ENCODE measurements around the gene AJAP1. TPM values are rescaled to one million over a fixed set of nuclear protein-coding genes. Genes with fewer than 3 reads are reported as not detected.

Gene AJAP1
- total RNA-seq, 1 donor from 2014 or later, result 0.26 TPM

DNA sequence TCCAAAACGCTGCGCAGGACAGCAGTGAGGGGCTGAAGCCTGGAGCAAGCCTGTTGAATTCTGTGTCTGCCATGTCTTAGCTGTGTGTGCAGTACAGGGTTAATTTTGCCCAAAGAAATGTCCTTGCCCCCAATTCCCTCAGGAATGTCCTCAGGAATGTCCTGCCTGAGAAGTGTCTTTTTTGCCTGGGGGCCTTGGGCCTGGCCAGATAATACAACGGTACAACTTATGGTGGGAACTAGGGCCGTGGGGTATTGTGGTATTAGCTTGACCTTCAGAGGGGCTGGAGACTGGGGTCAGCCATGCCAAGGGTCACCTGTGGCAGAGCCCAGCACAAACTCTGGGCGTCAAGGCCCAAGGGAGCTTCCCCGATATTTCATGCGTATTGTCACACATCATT is 107.7 kb downstream of the AJAP1 start:
- no peak for FAIRE-seq
- Histone ChIP-seq H3K4me3 (ENCODE audit: low read depth, low read length) (no peak overlapping the region), H3K36me3 (ENCODE audit: control insufficient read depth, insufficient read depth, low read length) (no peaks in the 10 kb centered on the region), H3K27me3 (ENCODE audit: control insufficient read depth, insufficient read depth, low read length) (no peaks in the 10 kb centered on the region)
- no peak for DNase-seq (ENCODE audit: low read depth)
- TF ChIP-seq, protein P1, sequence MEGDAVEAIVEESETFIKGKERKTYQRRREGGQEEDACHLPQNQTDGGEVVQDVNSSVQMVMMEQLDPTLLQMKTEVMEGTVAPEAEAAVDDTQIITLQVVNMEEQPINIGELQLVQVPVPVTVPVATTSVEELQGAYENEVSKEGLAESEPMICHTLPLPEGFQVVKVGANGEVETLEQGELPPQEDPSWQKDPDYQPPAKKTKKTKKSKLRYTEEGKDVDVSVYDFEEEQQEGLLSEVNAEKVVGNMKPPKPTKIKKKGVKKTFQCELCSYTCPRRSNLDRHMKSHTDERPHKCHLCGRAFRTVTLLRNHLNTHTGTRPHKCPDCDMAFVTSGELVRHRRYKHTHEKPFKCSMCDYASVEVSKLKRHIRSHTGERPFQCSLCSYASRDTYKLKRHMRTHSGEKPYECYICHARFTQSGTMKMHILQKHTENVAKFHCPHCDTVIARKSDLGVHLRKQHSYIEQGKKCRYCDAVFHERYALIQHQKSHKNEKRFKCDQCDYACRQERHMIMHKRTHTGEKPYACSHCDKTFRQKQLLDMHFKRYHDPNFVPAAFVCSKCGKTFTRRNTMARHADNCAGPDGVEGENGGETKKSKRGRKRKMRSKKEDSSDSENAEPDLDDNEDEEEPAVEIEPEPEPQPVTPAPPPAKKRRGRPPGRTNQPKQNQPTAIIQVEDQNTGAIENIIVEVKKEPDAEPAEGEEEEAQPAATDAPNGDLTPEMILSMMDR (IDR thresholded peaks at IDR 0.05; ENCODE audit: insufficient read depth, low read length, severe bottlenecking), result no peak

DNA sequence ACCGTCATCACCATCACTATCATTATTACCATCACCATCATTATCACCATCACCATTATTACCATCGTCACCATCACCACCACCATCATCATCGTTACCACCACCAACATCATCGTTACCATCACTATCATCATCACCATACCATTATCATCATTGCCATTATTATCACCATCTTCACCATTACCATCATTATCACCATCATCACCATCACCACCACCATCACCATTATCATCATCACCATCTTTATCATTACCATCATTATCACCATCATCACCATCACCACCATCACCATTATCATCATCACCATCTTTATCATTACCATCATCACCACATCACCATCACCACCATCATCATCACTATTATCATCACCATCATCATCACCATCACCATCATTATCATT is 112.9 kb downstream of the AJAP1 start:
- no peaks in the 10 kb centered on the region for H3K27me3 ChIP-seq (ENCODE audit: control insufficient read depth, insufficient read depth, low read length)
- TF ChIP-seq, protein P1 (IDR thresholded peaks at IDR 0.05; ENCODE audit: insufficient read depth, low read length, severe bottlenecking), result no peak
- DNase-seq (ENCODE audit: low read depth) (no peak), FAIRE-seq (peak; percentile 96)
- no peak overlapping the region for H3K4me3 ChIP-seq (ENCODE audit: low read depth, low read length)
- H3K36me3 ChIP-seq (ENCODE audit: control insufficient read depth, insufficient read depth, low read length), result no peaks in the 10 kb centered on the region

DNA sequence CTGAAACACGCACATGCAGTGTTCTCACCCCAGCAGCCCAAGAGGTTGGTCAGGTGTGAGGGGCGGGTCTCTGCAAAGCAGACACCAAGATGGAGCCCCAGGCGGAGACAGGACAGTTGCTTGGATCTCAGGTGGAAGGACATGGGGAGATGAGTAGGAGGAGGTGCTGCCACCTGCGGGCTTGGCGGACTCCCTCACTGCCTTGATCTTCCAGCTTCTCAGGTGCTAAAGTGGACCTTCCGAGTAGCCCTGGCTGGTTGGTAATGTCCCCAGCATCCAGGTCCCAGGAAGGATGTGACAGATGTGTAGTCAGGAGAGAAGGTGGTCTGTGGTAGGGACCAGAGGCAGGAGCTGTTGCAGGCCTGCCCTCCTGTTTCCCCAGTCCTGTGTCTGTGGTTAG is 114.1 kb downstream of the AJAP1 start:
- peak; percentile 50 for FAIRE-seq
- no peaks in the 10 kb centered on the region for H3K36me3 ChIP-seq (ENCODE audit: control insufficient read depth, insufficient read depth, low read length)
- no peak for DNase-seq (ENCODE audit: low read depth)
- no peak overlapping the region for H3K4me3 ChIP-seq (ENCODE audit: low read depth, low read length)
- TF ChIP-seq, protein P1 (IDR thresholded peaks at IDR 0.05; ENCODE audit: insufficient read depth, low read length, severe bottlenecking), result no peak
- no peaks in the 10 kb centered on the region for H3K27me3 ChIP-seq (ENCODE audit: control insufficient read depth, insufficient read depth, low read length)

DNA sequence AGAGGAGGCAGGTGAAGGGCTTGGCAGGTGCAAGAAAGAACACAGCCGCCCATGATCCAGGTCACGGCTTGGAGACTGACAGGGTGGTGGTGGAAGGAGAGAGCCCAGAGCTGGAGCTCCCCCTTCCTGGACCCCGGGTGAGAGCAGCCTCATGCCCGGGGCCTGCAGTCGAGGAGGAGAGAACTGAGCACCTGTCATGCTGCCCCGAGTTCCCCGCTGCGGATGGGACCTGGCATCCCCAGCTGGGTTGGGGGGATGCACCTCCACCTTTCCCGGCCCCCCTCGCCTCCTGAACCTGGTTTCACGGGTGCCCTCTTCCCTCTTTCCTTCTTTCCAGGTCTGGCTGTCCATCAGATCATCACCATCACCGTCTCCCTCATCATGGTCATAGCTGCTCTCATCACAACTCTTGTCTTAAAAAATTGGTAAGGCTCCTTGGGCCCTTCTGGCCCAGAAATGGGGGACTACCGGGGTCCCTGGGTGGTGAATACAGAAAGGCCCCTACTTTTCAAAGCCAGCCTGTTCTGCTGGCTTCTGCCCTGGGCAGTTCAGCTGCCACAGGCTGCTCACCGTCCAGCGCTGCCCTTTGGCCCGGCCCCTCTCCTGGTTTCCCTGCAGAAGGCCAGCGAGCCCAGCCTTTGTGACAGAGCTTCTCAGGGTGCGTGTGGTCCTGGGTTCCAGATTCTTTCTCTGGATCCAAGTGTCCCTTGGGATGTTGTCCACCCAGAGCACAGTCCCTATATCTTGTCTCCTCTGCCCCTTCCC is 115.3 kb downstream of the AJAP1 start:
- Histone ChIP-seq H3K27me3 (ENCODE audit: control insufficient read depth, insufficient read depth, low read length) (no peaks in the 10 kb centered on the region), H3K36me3 (ENCODE audit: control insufficient read depth, insufficient read depth, low read length) (no peaks in the 10 kb centered on the region), H3K4me3 (ENCODE audit: low read depth, low read length) (no peak overlapping the region)
- TF ChIP-seq, protein P1 (IDR thresholded peaks at IDR 0.05; ENCODE audit: insufficient read depth, low read length, severe bottlenecking), result no peak
- DNase-seq (ENCODE audit: low read depth) (no peak), FAIRE-seq (no peak)

DNA sequence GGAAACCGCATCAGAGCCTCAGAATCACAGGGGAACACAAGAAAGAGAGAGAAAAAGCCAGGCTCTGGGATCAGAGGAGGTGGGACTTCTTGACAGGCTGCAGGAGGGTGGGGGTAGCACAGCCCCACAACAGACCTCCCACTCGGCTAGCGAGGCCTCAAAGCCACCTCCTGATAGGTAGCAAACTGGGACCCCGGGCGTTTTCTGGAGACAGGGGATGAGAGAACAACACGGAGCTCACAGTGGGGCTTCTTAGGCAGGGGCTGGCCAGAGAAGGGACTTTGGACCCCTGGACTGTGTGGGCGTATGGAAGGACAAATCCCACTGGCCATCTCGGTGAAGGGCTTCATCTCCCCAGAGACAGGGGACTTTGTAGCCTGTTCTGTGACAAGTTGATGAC is 116.3 kb downstream of the AJAP1 start:
- Histone ChIP-seq H3K36me3 (ENCODE audit: control insufficient read depth, insufficient read depth, low read length) (no peaks in the 10 kb centered on the region), H3K4me3 (ENCODE audit: low read depth, low read length) (no peak overlapping the region), H3K27me3 (ENCODE audit: control insufficient read depth, insufficient read depth, low read length) (no peaks in the 10 kb centered on the region)
- FAIRE-seq (no peak), DNase-seq (ENCODE audit: low read depth) (no peak)
- TF ChIP-seq, protein P1 (IDR thresholded peaks at IDR 0.05; ENCODE audit: insufficient read depth, low read length, severe bottlenecking), result no peak

DNA sequence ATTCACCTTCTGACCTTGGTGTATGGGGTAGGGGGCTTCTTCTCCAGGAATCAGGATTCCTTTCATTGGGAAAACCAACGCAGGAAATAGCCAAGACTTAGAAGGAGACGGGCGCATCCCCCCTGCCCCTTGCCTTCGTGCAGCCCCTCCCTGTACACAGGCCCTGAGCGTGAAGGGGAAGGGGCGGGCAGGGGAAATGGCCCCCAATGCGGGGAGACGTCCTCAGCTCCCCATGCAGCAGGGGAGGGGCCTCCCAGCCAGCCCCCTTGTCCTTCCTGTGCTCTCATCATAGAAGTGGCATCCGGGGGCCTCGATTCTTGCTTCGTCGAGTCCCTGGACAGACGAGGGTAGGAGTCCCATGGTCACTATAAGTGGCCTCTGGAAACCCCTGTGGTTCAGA is 116.9 kb downstream of the AJAP1 start:
- H3K27me3 ChIP-seq (ENCODE audit: control insufficient read depth, insufficient read depth, low read length), result no peaks in the 10 kb centered on the region
- TF ChIP-seq, protein P1 (IDR thresholded peaks at IDR 0.05; ENCODE audit: insufficient read depth, low read length, severe bottlenecking), result no peak
- no peak for FAIRE-seq
- H3K4me3 ChIP-seq (ENCODE audit: low read depth, low read length), result no peak overlapping the region
- DNase-seq (ENCODE audit: low read depth), result no peak
- H3K36me3 ChIP-seq (ENCODE audit: control insufficient read depth, insufficient read depth, low read length), result no peaks in the 10 kb centered on the region
